WTC11 (cell line): Measurements from ENCODE around the gene INO80. TPM values are rescaled to one million over a fixed set of nuclear protein-coding genes. Genes with fewer than 3 reads are reported as not detected.

ENCODE experiments used
- ATAC-seq: fragments of 200-7000 bp; cut with Tn5 transposase; 2 replicates; pipeline ENCODE4 v1.10.0; 2021; ENCODE audit warnings: mild to moderate bottlenecking, moderate library complexity
- CTCF ChIA-PET: fragments of 300-600 bp; sonication (Branson Sonifier 250); formaldehyde crosslinking; loops from one replicate; lab custom pipeline; 2021; ENCODE audit warnings: antibody characterized with exemption; lab: Charles Lee
- POLR2A ChIA-PET: fragments of 350-600 bp; sonication (Branson Sonifier 250); formaldehyde crosslinking; loops from one replicate; lab custom pipeline; 2021; ENCODE audit warnings: antibody characterized with exemption; lab: Charles Lee
- DNase-seq: peaks from one replicate; pipeline ENCODE4 v3.0.0; 2021; ENCODE audit warnings: low spot score
- H3K27ac Mint-ChIP-seq: 2 replicates; pipeline ENCODE4 v1.8.0; 2021; ENCODE audit warnings: mixed read lengths
- H3K27me3 Mint-ChIP-seq: 2 replicates; pipeline ENCODE4 v1.8.0; 2021; ENCODE audit warnings: low read depth, mild to moderate bottlenecking, moderate library complexity, mixed read lengths
- H3K36me3 Mint-ChIP-seq: 2 replicates; pipeline ENCODE4 v1.8.0; 2021; ENCODE audit warnings: mixed read lengths
- H3K4me1 Mint-ChIP-seq: 2 replicates; pipeline ENCODE4 v1.8.0; 2022; ENCODE audit warnings: mixed read lengths
- H3K4me3 Mint-ChIP-seq: 2 replicates; pipeline ENCODE4 v1.8.0; 2021; ENCODE audit warnings: mild to moderate bottlenecking, moderate library complexity, mixed read lengths
- H3K9me3 Mint-ChIP-seq: 2 replicates; pipeline ENCODE4 v1.8.0; 2021; ENCODE audit warnings: mixed read lengths
- CREM ChIP-seq: sonication (generic); formaldehyde crosslinking; IDR thresholded peaks from 2 replicates; pipeline ENCODE4 v1.8.1; 2022; ENCODE audit warnings: mild to moderate bottlenecking, missing genetic modification reagents, moderate library complexity
- ELF4 ChIP-seq: sonication (generic); formaldehyde crosslinking; IDR thresholded peaks from 2 replicates; pipeline ENCODE4 v1.8.1; 2022; ENCODE audit warnings: low read depth, mild to moderate bottlenecking, moderate library complexity, missing genetic modification reagents
- IRF2 ChIP-seq: sonication (generic); formaldehyde crosslinking; IDR thresholded peaks from 2 replicates; pipeline ENCODE4 v1.8.0; 2022; ENCODE audit warnings: low read depth, missing genetic modification reagents, borderline replicate concordance
- JAZF1 ChIP-seq: fragments of 250-450 bp; sonication (Bioruptor Pico); IDR thresholded peaks from 2 replicates; pipeline ENCODE4 v1.9.0; 2021; ENCODE audit warnings: moderate library complexity, mild to moderate bottlenecking, inconsistent platforms
- NFYB ChIP-seq: sonication (generic); formaldehyde crosslinking; conservative IDR thresholded peaks from 2 replicates; pipeline ENCODE4 v1.8.0; 2022; ENCODE audit warnings: low read depth, missing genetic modification reagents
- PRDM15 ChIP-seq: sonication (generic); formaldehyde crosslinking; IDR thresholded peaks from 2 replicates; pipeline ENCODE4 v1.8.0; 2022; ENCODE audit warnings: missing genetic modification reagents
- SMAD4 ChIP-seq: sonication (generic); formaldehyde crosslinking; IDR thresholded peaks from 2 replicates; pipeline ENCODE4 v1.8.0; 2022; ENCODE audit warnings: mild to moderate bottlenecking, missing genetic modification reagents
- ZNF219 ChIP-seq: sonication (generic); formaldehyde crosslinking; IDR thresholded peaks from 2 replicates; pipeline ENCODE4 v1.8.0; 2023; ENCODE audit warnings: missing genetic modification reagents, mild to moderate bottlenecking, borderline replicate concordance
- total RNA-seq: library from RNA; stranded (reverse); gene quantifications from 3 replicates; pipeline ENCODE4 v1.2.3, GENCODE V29; 2021
- TF ChIP-seq, protein P1 (sequence below): fragments of 250-450 bp; sonication (Bioruptor Pico); conservative IDR thresholded peaks from 2 replicates; pipeline ENCODE4 v1.9.0; 2021; ENCODE audit warnings: mild to moderate bottlenecking
- TF ChIP-seq, protein P2 (sequence below): sonication (generic); formaldehyde crosslinking; IDR thresholded peaks from 2 replicates; pipeline ENCODE4 v1.8.1; 2022; ENCODE audit warnings: missing genetic modification reagents, borderline replicate concordance
- TF ChIP-seq, protein P3 (sequence below): sonication (generic); formaldehyde crosslinking; IDR thresholded peaks from 2 replicates; pipeline ENCODE4 v1.8.0; 2022; ENCODE audit warnings: mild to moderate bottlenecking, missing genetic modification reagents
- TF ChIP-seq, protein P4 (sequence below): sonication (generic); formaldehyde crosslinking; IDR thresholded peaks from 2 replicates; pipeline ENCODE4 v1.8.0; 2023; ENCODE audit warnings: mild to moderate bottlenecking, missing genetic modification reagents
- TF ChIP-seq, protein P5 (sequence below): sonication (generic); formaldehyde crosslinking; IDR thresholded peaks from 2 replicates; pipeline ENCODE4 v1.8.0; 2022; ENCODE audit warnings: mild to moderate bottlenecking, missing genetic modification reagents
- TF ChIP-seq, protein P6 (sequence below): sonication (generic); formaldehyde crosslinking; IDR thresholded peaks from 2 replicates; pipeline ENCODE4 v1.8.1; 2023; ENCODE audit warnings: mild to moderate bottlenecking, missing genetic modification reagents, borderline replicate concordance

The INO80 gene
- total RNA-seq, 1 experiment from 2014 or later: 20.6 TPM

DNA sequence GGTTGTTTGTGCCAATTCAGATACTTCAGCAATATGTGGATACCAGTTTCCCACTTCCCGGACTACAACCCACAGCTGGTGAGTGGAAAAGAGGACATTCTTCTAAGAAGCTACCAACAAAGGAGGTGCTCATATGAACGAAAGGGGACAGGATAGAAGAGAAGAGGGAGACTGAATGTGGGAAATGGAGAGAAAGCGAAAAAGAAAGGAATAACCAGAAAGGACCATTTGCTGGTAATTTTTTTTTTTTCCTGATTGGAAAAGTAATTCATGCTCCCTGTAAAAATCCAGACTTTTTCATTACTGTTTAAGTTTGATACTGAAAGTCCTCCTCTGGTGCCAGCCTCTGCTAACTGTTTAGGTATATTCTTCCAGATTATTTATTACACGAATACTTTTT lies 164.3 kb downstream of the INO80 start:
- H3K27ac Mint-ChIP-seq: peak overlapping the region; percentile 98
- DNase-seq: no peak
- no peaks in the 10 kb centered on the region for H3K9me3 Mint-ChIP-seq
- POLR2A ChIA-PET: interaction anchor here (0.5 to 4.6 kb wide), 9 partner anchors 10 to 731 kb away, joined by 3 to 80 read pairs (median 7); partner anchors contain the start of genes DLL4, NUSAP1, OIP5 and SPINT1
- CTCF ChIA-PET: interaction anchor here (1.2 to 9.6 kb wide), 4 partner anchors 10 to 94 kb away, joined by 3 to 99 read pairs (median 15); no protein-coding TSS in a partner anchor
- peaks cover 39% of the 10 kb centered on the region for H3K4me1 Mint-ChIP-seq
- peak overlapping the region; percentile 83 for H3K4me3 Mint-ChIP-seq
- no peak for ATAC-seq
- H3K36me3 Mint-ChIP-seq: peaks cover 10% of the 10 kb centered on the region
- no peaks in the 10 kb centered on the region for H3K27me3 Mint-ChIP-seq
- TF ChIP-seq JAZF1 (CRISPR knock-in tag) (no peak), IRF2 (CRISPR knock-in tag) (no peak)

DNA sequence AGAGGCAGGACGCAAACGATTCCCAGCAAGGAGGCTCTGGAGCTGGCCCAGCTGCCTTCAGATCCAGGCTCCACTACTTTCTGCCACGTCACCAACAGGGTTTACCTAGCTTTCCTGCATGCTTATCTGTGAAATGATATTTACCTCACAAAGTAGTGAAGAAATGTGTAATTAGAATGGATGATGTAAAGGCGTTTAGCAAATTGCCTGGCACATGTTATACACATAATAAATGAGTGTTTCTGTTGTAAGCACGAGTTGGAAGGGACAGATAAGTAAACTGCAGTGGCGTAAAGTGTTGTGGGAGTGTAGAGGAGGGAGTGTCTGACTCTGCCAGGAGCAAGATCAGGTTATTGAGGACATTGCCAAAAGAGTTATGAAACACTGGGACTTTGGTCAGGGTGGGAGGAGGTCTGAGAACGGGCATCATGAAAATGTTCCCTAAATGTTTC lies 166.3 kb downstream of the INO80 start:
- H3K27me3 Mint-ChIP-seq: no peaks in the 10 kb centered on the region
- DNase-seq (no peak), ATAC-seq (no peak)
- no peak overlapping the region for H3K4me3 Mint-ChIP-seq
- H3K36me3 Mint-ChIP-seq: no peaks in the 10 kb centered on the region; the same call in 1 of the 2 replicates
- POLR2A ChIA-PET: no interaction called here
- no peak overlapping the region for H3K27ac Mint-ChIP-seq
- TF ChIP-seq, protein P1, sequence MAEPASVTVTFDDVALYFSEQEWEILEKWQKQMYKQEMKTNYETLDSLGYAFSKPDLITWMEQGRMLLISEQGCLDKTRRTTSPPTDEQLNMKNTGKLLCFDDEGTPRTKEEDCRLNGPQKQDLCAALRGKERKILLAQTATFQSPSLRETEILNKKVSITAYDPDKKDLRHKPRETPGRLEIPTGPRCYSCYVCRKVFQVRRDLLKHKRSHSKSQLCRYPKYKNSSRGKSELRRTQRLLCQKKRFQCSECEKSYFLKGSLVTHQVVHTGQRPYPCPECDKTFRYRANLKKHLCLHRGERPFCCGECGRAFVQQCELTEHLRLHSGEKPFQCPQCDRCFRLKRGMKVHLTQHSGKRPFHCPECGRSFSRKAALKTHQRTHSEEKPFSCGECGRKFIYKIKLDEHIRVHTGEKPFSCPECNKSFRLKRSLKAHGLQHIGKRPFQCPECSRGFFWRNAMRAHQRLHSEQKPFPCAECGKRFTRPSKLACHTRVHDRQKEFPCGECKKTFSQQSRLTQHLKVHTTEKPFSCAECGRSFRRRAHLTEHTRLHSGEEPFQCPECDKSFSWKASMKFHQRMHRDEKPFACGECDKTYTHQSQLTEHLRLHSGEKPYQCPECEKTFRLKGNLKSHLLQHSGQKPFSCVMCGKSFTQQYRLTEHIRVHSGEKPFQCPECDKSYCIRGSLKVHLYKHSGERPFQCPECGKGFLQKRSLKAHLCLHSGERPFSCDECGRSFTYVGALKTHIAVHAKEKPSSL (CRISPR knock-in tag): no peak
- no peak for TF ChIP-seq JAZF1 (CRISPR knock-in tag)
- no peak for TF ChIP-seq NFYB
- TF ChIP-seq CREM: no peak
- TF ChIP-seq, protein P2, sequence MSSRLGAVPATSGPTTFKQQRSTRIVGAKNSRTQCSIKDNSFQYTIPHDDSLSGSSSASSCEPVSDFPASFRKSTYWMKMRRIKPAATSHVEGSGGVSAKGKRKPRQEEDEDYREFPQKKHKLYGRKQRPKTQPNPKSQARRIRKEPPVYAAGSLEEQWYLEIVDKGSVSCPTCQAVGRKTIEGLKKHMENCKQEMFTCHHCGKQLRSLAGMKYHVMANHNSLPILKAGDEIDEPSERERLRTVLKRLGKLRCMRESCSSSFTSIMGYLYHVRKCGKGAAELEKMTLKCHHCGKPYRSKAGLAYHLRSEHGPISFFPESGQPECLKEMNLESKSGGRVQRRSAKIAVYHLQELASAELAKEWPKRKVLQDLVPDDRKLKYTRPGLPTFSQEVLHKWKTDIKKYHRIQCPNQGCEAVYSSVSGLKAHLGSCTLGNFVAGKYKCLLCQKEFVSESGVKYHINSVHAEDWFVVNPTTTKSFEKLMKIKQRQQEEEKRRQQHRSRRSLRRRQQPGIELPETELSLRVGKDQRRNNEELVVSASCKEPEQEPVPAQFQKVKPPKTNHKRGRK (CRISPR knock-in tag): no peak
- TF ChIP-seq, protein P3, sequence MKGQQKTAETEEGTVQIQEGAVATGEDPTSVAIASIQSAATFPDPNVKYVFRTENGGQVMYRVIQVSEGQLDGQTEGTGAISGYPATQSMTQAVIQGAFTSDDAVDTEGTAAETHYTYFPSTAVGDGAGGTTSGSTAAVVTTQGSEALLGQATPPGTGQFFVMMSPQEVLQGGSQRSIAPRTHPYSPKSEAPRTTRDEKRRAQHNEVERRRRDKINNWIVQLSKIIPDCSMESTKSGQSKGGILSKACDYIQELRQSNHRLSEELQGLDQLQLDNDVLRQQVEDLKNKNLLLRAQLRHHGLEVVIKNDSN (CRISPR knock-in tag): no peak
- TF ChIP-seq, protein P4, sequence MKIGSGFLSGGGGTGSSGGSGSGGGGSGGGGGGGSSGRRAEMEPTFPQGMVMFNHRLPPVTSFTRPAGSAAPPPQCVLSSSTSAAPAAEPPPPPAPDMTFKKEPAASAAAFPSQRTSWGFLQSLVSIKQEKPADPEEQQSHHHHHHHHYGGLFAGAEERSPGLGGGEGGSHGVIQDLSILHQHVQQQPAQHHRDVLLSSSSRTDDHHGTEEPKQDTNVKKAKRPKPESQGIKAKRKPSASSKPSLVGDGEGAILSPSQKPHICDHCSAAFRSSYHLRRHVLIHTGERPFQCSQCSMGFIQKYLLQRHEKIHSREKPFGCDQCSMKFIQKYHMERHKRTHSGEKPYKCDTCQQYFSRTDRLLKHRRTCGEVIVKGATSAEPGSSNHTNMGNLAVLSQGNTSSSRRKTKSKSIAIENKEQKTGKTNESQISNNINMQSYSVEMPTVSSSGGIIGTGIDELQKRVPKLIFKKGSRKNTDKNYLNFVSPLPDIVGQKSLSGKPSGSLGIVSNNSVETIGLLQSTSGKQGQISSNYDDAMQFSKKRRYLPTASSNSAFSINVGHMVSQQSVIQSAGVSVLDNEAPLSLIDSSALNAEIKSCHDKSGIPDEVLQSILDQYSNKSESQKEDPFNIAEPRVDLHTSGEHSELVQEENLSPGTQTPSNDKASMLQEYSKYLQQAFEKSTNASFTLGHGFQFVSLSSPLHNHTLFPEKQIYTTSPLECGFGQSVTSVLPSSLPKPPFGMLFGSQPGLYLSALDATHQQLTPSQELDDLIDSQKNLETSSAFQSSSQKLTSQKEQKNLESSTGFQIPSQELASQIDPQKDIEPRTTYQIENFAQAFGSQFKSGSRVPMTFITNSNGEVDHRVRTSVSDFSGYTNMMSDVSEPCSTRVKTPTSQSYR (CRISPR knock-in tag): no peak
- TF ChIP-seq SMAD4 (CRISPR knock-in tag): no peak
- TF ChIP-seq ELF4 (CRISPR knock-in tag): no peak
- TF ChIP-seq PRDM15 (CRISPR knock-in tag): no peak
- TF ChIP-seq, protein P5, sequence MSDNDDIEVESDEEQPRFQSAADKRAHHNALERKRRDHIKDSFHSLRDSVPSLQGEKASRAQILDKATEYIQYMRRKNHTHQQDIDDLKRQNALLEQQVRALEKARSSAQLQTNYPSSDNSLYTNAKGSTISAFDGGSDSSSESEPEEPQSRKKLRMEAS (CRISPR knock-in tag): no peak
- TF ChIP-seq, protein P6, sequence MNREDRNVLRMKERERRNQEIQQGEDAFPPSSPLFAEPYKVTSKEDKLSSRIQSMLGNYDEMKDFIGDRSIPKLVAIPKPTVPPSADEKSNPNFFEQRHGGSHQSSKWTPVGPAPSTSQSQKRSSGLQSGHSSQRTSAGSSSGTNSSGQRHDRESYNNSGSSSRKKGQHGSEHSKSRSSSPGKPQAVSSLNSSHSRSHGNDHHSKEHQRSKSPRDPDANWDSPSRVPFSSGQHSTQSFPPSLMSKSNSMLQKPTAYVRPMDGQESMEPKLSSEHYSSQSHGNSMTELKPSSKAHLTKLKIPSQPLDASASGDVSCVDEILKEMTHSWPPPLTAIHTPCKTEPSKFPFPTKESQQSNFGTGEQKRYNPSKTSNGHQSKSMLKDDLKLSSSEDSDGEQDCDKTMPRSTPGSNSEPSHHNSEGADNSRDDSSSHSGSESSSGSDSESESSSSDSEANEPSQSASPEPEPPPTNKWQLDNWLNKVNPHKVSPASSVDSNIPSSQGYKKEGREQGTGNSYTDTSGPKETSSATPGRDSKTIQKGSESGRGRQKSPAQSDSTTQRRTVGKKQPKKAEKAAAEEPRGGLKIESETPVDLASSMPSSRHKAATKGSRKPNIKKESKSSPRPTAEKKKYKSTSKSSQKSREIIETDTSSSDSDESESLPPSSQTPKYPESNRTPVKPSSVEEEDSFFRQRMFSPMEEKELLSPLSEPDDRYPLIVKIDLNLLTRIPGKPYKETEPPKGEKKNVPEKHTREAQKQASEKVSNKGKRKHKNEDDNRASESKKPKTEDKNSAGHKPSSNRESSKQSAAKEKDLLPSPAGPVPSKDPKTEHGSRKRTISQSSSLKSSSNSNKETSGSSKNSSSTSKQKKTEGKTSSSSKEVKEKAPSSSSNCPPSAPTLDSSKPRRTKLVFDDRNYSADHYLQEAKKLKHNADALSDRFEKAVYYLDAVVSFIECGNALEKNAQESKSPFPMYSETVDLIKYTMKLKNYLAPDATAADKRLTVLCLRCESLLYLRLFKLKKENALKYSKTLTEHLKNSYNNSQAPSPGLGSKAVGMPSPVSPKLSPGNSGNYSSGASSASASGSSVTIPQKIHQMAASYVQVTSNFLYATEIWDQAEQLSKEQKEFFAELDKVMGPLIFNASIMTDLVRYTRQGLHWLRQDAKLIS (CRISPR knock-in tag): no peak
- no peak for TF ChIP-seq ZNF219
- no peaks in the 10 kb centered on the region for H3K9me3 Mint-ChIP-seq
- CTCF ChIA-PET: interaction anchor here (1.3 to 9.6 kb wide), 3 partner anchors 8 to 35 kb away, joined by 3 to 99 read pairs (median 19); partner anchors contain the start of gene DLL4
- H3K4me1 Mint-ChIP-seq: peaks cover 33% of the 10 kb centered on the region
